Measurements from ENCODE around the gene DTNB. TPM values are rescaled to one million over a fixed set of nuclear protein-coding genes. Genes with fewer than 3 reads are reported as not detected.

Gene DTNB
- total and polyA plus RNA-seq, 2 of the 4 experiments (the other 2 are of a cell fraction) = 3.8 to 5.3 TPM

- Histone ChIP-seq H3K4ac (ENCODE audit: low read depth, low read length) (peak overlapping the region; percentile 8; the same call in 1 of the 2 replicates), H4K20me1 (ENCODE audit: insufficient read depth, low read length) (no peaks in the 10 kb centered on the region; the same call in 1 of the 2 replicates), H4K91ac (ENCODE audit: insufficient read depth, low read depth, low read length) (no peak overlapping the region), H3K4me2 (ENCODE audit: low read depth, low read length) (peak overlapping the region; percentile 86), H3K9ac (ENCODE audit: low read depth, low read length) (no peak overlapping the region), H3K23ac (ENCODE audit: low read depth, low read length) (peak overlapping the region; percentile 21; the same call in 1 of the 2 replicates), H2AK5ac (ENCODE audit: low read depth, low read length) (no peak overlapping the region), H3K4me1 (ENCODE audit: control insufficient read depth, insufficient read depth, low read length) (peaks cover 4% of the 10 kb centered on the region), H3K9me1 (ENCODE audit: insufficient read depth, low read length) (no peaks in the 10 kb centered on the region; the same call in 1 of the 2 replicates), H2BK120ac (ENCODE audit: low read depth, low read length) (peak overlapping the region; percentile 49), H3K9me3 (ENCODE audit: control insufficient read depth, insufficient read depth, low read length) (no peaks in the 10 kb centered on the region), H3K36me3 (ENCODE audit: control insufficient read depth, insufficient read depth, low read length) (no peaks in the 10 kb centered on the region), H3K14ac (replicated peaks; ENCODE audit: low read depth, low read length) (no peak overlapping the region), H2BK15ac (ENCODE audit: low read depth, low read length) (no peak overlapping the region), H2AK9ac (replicated peaks; ENCODE audit: low read depth, low read length, poor library complexity) (no peak overlapping the region), H2BK5ac (ENCODE audit: low read depth, low read length, poor library complexity, severe bottlenecking) (peak overlapping the region; percentile 62), H3K79me1 (ENCODE audit: low read depth in 1 of 2, low read length in 2 of 2) (no peaks in the 10 kb centered on the region), H2BK20ac (ENCODE audit: low read depth, low read length) (peak overlapping the region; percentile 27; the same call in 1 of the 2 replicates), H3K4me3 (ENCODE audit: insufficient read depth, low read depth, low read length) (peak overlapping the region; percentile 8; the same call in 1 of the 2 replicates), H2AFZ (replicated peaks; ENCODE audit: low read length, poor library complexity) (no peak overlapping the region), H4K8ac (ENCODE audit: low read depth in 2 of 2, low read length in 2 of 2) (peak overlapping the region in 1 of 2 experiments; percentile 44; a peak in 1 of 4 replicates), H3K18ac (ENCODE audit: low read depth, low read length) (peak overlapping the region; percentile 22), H3K27ac (ENCODE audit: insufficient read depth, low read length) (peak overlapping the region; percentile 67), H3K27me3 (ENCODE audit: control insufficient read depth, insufficient read depth, low read length) (no peaks in the 10 kb centered on the region), H3K56ac (ENCODE audit: extremely low read depth, insufficient read depth, low read length) (peak overlapping the region; percentile 13; the same call in 1 of the 2 replicates), H4K5ac (ENCODE audit: low read depth, low read length) (no peak overlapping the region)
- peak; percentile 92 for DNase-seq
- intact Hi-C loops (cut with micrococcal nuclease) = no loop called here
- dilution Hi-C loops (cut with HindIII; ENCODE audit: low sequenced_read_pairs, unreplicated experiment) = no loop called here
- no TSS peak for BruUV-seq (replicated peaks)
- ChIA-PET POLR2A (ENCODE audit: unreplicated experiment) (no interaction called here), CTCF (interaction anchor here (1.2 to 2.0 kb wide), 5 partner anchors 8 to 47 kb away, joined by 3 to 14 read pairs (median 4); no protein-coding TSS in a partner anchor)
- in situ Hi-C loops (cut with MboI; ENCODE audit: low sequenced_read_pairs) = no loop called here
- TF ChIP-seq CEBPB (IDR thresholded peaks at IDR 0.05; ENCODE audit: low read depth, low read length) (no peak), MAFK (IDR thresholded peaks at IDR 0.05; ENCODE audit: low read depth, low read length) (no peak), BHLHE40 (IDR thresholded peaks at IDR 0.05; ENCODE audit: low read depth, low read length) (no peak), SMC3 (IDR thresholded peaks at IDR 0.05; ENCODE audit: low read depth, low read length) (no peak), RFX5 (IDR thresholded peaks at IDR 0.05; ENCODE audit: low read depth, low read length) (no peak), FOS (IDR thresholded peaks at IDR 0.05; ENCODE audit: low read depth, low read length) (peak; percentile 43)
- peak; percentile 92 for ATAC-seq (ENCODE audit: low read depth)
- no CpG with 5 or more reads among the region's 7 CpGs for WGBS, 2 experiments (ENCODE audit: extremely low coverage in 2 of 2, insufficient read length in 1 of 2)
Observed at GRCh38 chr2:25617948-25618646, 55.3 kb downstream of the DTNB start.
